Measurements from ENCODE around the gene NRDE2.

NRDE2 gene

GRCh38 chr14:90331497-90332270, at the start of gene NRDE2:
Gene NRDE2, minus strand, starts transcription at chr14:90331941. Its CDS starts 37 bp downstream, at chr14:90331904.
- peak; percentile 94 for DNase-seq (ENCODE audit: low read depth)

DNA sequence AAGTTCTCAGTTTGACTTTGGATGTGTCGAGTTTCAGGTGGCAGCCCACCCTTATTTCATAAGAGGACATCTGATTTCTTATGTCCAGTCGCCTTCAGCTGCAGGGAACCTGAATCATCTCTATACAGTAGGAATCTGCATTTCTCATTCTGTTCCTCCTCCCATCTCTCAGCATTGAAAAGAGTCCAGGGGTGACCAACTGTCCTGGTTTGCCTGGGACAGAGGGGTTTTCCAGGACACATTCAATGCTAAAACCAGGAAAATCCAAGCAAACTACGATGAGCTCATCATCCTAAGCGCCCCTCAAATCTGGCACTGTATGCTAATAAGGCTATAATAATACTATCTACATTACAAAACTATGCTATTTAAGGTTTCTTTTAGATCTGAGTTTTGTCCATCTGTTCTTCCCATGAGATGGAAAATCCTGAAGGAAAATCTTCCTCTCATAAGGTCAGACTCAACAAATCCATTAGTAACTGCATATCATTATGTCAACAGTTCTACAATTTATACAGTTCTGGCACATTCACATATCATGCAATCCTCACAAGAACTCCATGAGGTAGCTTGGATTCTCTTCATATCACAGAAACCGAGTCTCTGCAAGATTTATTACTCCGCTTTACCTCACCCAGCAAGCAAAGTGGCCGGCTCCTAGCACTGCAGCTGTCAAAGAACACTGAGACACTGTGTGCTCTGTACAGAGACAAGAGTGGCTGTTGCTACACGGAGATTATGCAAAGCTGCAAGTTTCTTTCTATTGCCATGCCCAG, 49.5 kb upstream of the NRDE2 start:
- DNase-seq (ENCODE audit: low read depth), result no peak

GRCh38 chr14:90379106-90379505, 47.4 kb upstream of the NRDE2 start:
- no peak for DNase-seq (ENCODE audit: low read depth)

DNA sequence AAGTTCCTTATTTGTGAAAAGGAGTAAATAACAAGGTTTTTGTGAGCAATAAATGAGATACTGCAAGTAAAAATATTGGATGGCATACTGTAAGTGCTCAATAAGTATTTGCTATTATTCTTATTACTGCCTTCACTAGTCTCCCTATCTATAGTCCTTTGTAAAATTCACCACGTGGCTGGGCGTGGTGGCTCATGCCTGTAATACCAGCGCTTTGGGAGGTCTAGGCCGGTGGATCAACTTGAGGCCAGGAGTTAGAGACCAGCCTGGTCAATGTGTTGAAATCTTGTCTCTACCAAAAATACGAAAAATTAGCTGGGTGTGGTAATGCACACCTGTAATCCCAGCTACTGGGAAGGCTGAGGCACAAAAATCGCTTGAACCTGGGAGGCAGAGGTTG, 46.5 kb upstream of the NRDE2 start:
- DNase-seq (ENCODE audit: low read depth), result no peak

DNA sequence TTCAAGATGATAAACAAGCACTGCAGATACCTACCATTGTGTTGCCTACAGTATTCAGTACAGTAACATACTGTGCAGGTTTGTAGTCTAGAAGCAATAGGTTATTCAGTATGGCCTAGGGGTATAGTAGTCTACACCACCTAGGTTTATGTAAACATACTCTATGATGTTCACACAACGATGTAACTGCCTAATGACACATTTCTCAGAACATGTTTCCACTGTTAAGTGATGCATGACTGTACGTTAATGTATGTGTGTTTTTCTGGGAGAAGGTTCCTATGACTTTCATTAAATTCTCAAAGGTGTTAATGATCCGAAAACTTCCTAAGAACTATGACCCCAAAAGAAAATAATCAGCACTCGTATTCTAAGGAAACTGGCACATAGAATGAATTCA, 44.2 kb upstream of the NRDE2 start:
- no peak for DNase-seq (ENCODE audit: low read depth)

DNA sequence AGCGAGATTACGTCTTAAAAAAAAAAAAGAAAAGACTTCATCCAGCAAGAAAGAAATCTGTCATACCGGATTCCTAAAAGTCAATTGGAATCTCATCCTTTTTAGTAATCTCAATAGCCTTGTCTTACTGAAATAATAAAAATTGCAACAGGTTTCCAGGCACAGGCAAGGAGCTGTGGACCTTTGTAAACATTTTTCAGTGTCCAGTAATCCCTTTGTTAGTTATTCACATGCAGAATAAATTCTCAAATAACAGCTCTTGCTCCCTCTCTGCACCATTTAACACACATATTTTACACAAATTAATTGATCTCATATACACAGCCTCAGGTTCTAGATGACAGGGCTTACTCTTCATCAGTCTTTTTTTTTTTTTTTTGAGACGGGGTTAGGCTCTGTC, 43.1 kb upstream of the NRDE2 start:
- DNase-seq (ENCODE audit: low read depth), result no peak

- DNase-seq (ENCODE audit: low read depth), result no peak
Measured at GRCh38 chr14:90373887-90374286, 42.1 kb upstream of the NRDE2 start.

GRCh38 chr14:90368946-90369721, 37.4 kb upstream of the NRDE2 start:
- DNase-seq (ENCODE audit: low read depth), result no peak

- no peak for DNase-seq (ENCODE audit: low read depth)
Measured at GRCh38 chr14:90362558-90362896, 30.8 kb upstream of the NRDE2 start.

DNA sequence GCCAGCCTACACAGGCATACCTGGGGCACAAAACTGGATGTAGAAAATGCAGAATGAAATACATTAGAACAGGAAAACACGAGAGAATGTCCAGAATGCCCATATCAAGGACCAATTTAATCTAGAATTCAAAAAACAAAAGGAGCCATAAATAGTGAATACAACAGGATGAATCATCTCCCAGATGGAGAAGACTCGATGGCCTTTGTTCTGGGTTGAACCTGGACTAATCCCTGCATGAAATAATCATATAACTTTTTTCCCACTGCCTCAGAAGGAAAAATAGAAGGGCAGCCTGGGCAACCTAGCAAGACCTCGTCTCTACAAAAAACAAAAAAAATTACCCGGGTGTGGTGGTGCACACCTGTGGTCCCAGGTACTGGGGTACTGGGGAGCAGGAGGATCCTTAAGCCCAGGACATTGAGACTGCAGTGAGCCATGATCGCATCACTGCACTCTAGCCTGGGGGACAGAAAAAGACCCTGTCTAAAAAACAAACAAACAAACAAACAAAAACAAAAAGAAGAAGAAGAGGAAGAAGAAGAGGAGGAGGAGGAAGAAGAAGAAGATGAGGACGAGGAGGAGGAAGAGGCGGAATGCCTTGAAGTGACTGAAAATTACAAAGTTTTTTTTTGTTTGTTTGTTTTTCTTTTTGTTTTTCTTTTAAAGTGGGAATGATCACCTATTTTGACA, 30.3 kb upstream of the NRDE2 start:
- no peak for DNase-seq (ENCODE audit: low read depth)

DNA sequence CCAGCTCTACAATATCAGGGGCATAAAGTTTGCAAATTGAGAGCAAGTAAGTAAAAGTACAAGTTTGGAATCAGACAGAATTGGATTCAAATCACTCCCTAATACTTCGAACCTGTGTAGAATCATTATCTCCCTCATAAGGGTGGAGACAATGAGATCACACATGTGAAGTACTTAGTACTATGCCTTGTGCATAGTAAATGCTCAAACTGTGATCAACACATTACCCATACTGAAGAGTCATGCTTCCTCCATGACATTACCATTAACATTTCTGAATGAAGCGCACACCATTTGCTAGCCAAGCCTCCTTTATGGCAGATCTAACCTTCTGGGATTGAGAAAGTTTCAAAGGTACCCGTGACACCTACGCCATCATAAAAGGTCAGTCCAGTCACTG, 26.6 kb upstream of the NRDE2 start:
- no peak for DNase-seq (ENCODE audit: low read depth)

DNA sequence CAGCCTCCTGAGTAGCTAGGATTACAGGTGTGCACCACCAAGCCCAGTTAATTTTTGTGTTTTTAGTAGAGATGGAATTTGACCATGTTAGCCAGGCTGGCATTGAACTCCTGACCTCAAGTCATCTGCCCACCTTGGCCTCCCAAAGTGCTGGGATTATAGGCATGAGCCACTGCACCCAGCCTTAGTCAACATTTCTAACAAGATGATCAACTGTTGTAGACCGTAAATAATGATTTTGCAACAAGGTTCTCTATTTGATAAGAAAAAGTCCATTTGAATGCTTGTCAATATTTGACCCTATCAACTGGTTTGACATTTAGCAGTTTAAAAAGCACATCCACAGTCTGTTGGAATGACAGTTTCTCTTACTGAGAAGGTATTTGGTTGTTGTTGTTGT, 25.2 kb upstream of the NRDE2 start:
- no peak for DNase-seq (ENCODE audit: low read depth)

GRCh38 chr14:90355540-90356518, 24.1 kb upstream of the NRDE2 start:
- no peak for DNase-seq (ENCODE audit: low read depth)

- DNase-seq (ENCODE audit: low read depth), result no peak
Measured at GRCh38 chr14:90354551-90355298, 23.0 kb upstream of the NRDE2 start.

DNA sequence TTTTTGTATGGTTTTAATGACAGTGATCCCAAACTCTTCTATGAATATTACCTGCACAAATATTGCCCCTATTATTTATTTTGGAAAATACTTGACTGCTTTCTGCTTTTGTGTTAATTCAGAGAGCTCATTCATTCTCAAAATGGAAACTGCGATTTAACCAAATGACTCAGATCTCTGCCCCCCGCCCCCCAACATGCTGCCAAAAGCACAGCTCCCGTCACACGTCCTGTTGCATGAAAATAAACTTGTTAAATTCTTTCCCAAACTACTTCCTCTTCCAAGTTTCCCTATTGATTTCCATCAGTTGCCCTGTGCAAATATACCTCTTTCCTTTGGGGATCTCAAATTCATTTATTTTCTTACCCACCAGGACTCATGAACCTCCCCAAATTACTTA, 18.0 kb upstream of the NRDE2 start:
- DNase-seq (ENCODE audit: low read depth), result no peak

DNA sequence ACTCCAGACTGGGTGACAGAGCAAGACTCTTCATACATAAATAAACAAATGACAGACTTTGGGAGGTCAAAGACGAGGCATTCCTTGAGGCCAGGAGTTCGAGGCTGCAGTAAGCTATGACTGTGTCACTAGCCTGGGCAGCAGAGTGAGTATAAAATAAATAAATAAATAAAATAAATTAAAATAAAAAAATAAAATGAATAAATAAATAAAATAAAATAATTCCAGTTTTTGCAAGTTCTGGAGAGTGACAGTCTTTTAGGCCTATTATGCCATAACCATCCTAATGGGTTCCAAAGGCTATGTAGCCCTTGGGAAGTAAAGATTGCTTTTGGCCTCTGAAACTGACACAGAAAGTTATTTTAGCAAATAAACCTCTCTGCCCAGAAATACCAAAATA, 16.5 kb upstream of the NRDE2 start:
- DNase-seq (ENCODE audit: low read depth), result no peak

DNA sequence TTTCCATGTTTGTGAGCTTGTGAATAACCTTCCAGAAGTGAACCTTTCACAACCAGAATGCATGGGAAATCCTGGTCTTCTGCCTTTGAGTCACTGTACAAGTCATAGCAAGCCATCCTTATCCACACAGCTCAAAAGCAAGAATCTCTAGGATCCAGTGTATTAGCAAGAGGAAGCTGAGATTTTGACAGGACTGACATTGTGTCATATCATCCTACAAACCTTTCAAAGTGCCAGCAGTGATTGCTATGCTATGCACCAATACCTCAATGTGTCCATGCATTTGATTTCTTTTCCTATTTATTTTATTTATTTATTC, 13.5 kb upstream of the NRDE2 start:
- no peak for DNase-seq (ENCODE audit: low read depth)

DNA sequence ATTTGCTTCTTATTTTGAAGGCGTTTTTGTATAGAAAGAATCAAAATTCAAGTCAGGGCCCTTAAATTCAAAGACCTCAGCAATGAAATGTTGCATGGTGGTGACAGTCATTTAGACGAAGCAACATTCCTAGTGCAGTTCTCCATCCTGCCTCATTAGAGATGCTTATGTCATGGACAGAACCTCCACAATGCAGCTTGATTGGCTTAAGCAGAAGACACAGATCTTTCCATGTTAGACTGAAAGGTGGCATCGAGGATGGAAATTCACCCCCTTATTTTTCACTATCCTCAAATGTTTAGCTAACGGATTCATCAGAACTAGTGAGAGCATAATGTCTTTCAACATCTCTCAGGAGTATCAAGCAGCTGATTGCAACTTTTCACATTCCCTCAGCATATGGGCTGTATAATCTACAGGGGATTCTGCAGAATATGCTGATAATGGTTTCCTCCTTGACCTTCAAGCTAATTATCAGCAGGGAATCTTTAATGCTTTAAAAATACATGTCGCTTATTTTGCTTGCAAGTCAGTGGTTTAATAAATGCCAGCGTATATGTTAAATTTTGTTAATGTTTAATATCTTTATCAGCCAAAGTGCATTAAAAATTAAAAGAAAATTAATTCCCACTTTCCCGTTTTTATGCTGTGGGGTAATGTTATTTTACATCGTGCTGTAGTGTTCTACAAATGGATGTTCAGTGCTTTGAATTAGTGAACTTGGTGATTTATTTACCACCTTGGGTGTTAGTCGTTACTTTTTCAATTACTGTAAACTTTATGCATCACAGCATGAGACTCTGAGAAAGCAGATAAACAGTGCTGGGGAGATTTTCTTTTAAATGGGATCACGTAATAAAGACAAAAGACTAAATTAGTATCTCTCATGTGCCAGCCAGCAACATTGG, 12.8 kb upstream of the NRDE2 start:
- DNase-seq (ENCODE audit: low read depth), result no peak

GRCh38 chr14:90342327-90342726, 10.6 kb upstream of the NRDE2 start:
- no peak for DNase-seq (ENCODE audit: low read depth)
